ENCODE data around the gene COL23A1. TPM values are rescaled to one million over a fixed set of nuclear protein-coding genes. Genes with fewer than 3 reads are reported as not detected.

The COL23A1 gene
- total and polyA plus RNA-seq, 2 donors (not counting 1 experiment from before 2014, with no cell fraction given): 0.20 TPM; not detected in 1

DNA sequence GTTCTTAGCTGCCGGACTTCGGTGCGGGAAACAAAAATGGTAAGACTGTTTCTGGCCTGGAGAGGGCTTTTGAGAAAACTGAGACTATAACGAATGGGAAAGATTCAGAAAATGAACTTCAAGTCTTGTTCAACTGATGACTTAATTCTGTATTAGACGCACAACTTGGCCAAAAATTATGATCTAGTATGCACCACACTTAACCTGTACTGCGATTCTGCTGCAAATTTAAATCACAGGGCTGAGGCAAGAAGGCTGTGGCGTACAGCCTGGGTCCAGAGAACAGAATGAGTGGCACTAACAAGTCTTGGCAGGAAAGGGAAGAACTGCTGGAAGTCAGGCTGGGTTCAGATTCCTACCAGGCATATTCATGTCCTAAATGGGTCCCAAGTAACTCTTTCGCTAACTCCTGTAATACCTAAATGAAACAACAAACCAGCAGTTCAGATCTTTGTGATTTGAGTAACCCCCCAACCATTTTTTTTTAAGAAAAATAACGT lies 781 bp upstream of the COL23A1 start:
- peak overlapping the region in 1 of 5 experiments; percentile 35 for H3K4me3 ChIP-seq (ENCODE audit: control extremely low read depth in 1 of 5, extremely low read depth in 1 of 5, insufficient read depth in 1 of 5, low read depth in 2 of 5, low read length in 4 of 5)
- intact Hi-C loops (cut with micrococcal nuclease): no loop called here
- no peaks in the 10 kb centered on the region for H4K20me1 ChIP-seq (ENCODE audit: control insufficient read depth, insufficient read depth, low read length, poor library complexity, severe bottlenecking)
- H3K27me3 ChIP-seq (replicated peaks in 1 of 4; ENCODE audit: control extremely low read depth in 1 of 4, control insufficient read depth in 3 of 4, insufficient read depth in 4 of 4, low read length in 3 of 4): peaks cover 0 to 40% (median 12%) of the 10 kb centered on the region in 4 experiments
- H3K27ac Mint-ChIP-seq: no peak overlapping the region
- peaks cover 10% of the 10 kb centered on the region for H3K4me1 Mint-ChIP-seq
- TF ChIP-seq EZH2 (IDR thresholded peaks at IDR 0.05; ENCODE audit: borderline replicate concordance, insufficient read depth, low read depth, low read length, poor library complexity, severe bottlenecking): no peak
- TF ChIP-seq, protein P1, sequence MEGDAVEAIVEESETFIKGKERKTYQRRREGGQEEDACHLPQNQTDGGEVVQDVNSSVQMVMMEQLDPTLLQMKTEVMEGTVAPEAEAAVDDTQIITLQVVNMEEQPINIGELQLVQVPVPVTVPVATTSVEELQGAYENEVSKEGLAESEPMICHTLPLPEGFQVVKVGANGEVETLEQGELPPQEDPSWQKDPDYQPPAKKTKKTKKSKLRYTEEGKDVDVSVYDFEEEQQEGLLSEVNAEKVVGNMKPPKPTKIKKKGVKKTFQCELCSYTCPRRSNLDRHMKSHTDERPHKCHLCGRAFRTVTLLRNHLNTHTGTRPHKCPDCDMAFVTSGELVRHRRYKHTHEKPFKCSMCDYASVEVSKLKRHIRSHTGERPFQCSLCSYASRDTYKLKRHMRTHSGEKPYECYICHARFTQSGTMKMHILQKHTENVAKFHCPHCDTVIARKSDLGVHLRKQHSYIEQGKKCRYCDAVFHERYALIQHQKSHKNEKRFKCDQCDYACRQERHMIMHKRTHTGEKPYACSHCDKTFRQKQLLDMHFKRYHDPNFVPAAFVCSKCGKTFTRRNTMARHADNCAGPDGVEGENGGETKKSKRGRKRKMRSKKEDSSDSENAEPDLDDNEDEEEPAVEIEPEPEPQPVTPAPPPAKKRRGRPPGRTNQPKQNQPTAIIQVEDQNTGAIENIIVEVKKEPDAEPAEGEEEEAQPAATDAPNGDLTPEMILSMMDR (IDR thresholded peaks at IDR 0.05): peak; percentile 5
- H3K79me2 ChIP-seq (ENCODE audit: control insufficient read depth, insufficient read depth, low read length): no peaks in the 10 kb centered on the region
- no peak overlapping the region for H2AFZ ChIP-seq (ENCODE audit: insufficient read depth, low read depth, low read length, poor library complexity, severe bottlenecking)
- peaks cover 8 to 14% of the 10 kb centered on the region in 2 donors for H3K4me1 ChIP-seq (ENCODE audit: control insufficient read depth in 2 of 2, insufficient read depth in 2 of 2, low read length in 2 of 2)
- DNase-seq (no peak), ATAC-seq (ENCODE audit: low read depth) (no peak)
- 59% methylated on average over 7 of the region's 9 CpGs for WGBS (ENCODE audit: insufficient coverage)
- H3K4me3 Mint-ChIP-seq: peak overlapping the region; percentile 79
- H3K9me3 ChIP-seq (ENCODE audit: control extremely low read depth in 1 of 3, control insufficient read depth in 2 of 3, insufficient read depth in 1 of 3, low read length in 2 of 3): peaks cover 7 to 18% (median 9%) of the 10 kb centered on the region in 3 donors
- POLR2A ChIA-PET: interaction anchor here (1.0 kb wide), 1 partner anchor 34 kb away, joined by 3 read pairs; no protein-coding TSS in a partner anchor
- CTCF ChIA-PET: no interaction called here
- H3K27me3 Mint-ChIP-seq: peaks cover 42% of the 10 kb centered on the region
- peak overlapping the region; percentile 66 for H3K4me2 ChIP-seq (replicated peaks; ENCODE audit: low read depth, low read length, poor library complexity, severe bottlenecking)
- no peaks in the 10 kb centered on the region for H3K36me3 ChIP-seq (replicated peaks in 1 of 2; ENCODE audit: control extremely low read depth in 1 of 2, control insufficient read depth in 1 of 2, extremely low read depth in 1 of 2, insufficient read depth in 2 of 2, low read length in 1 of 2)
- no peak overlapping the region for H3K27ac ChIP-seq (ENCODE audit: low read length in 2 of 2)
- H3K9me3 Mint-ChIP-seq (ENCODE audit: insufficient read depth): peaks cover 12% of the 10 kb centered on the region
- peak overlapping the region; percentile 50 for H3K9ac ChIP-seq (ENCODE audit: low read length)

Measured in B cell (primary cell).